Fibroblast of pulmonary artery (primary cell): ENCODE results near the gene FAM124B.

Experiments used
- DNase-seq: peaks from one replicate; pipeline ENCODE4 v3.0.0-alpha.2; 2010; ENCODE audit warnings: low read depth
- H3K4me3 ChIP-seq: replicated peaks from 2 replicates; pipeline ENCODE4 v1.5.1; 2011; ENCODE audit warnings: low read depth, mild to moderate bottlenecking, control low read depth, low read length, moderate library complexity
- TF ChIP-seq, protein P1 (sequence below): IDR thresholded peaks from 2 replicates; pipeline ENCODE4 v1.5.1; 2011; ENCODE audit warnings: mild to moderate bottlenecking, control low read depth, low read length, inconsistent platforms; ENCODE audit errors: missing control alignments

The FAM124B gene

DNA sequence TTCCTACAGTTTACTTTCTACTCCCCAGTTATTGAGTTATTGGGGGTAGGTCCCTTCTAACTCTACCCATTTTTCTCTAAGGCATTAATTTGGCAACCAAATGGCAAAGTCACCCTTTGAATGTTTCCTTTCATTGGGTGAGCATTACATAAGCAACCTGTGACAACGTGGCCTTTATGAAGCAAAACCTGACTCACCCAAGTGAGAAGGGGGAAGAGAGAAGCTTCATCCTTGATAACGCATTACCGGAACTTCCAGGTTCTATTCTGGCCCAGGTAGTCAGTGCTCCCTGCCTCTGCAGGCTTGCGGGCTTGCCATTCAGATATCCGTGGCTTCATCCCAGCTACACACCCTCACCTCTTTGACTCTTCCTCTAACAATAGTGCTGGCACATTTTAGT lies 39.1 kb upstream of the FAM124B start:
- no peak for DNase-seq
- TF ChIP-seq, protein P1, sequence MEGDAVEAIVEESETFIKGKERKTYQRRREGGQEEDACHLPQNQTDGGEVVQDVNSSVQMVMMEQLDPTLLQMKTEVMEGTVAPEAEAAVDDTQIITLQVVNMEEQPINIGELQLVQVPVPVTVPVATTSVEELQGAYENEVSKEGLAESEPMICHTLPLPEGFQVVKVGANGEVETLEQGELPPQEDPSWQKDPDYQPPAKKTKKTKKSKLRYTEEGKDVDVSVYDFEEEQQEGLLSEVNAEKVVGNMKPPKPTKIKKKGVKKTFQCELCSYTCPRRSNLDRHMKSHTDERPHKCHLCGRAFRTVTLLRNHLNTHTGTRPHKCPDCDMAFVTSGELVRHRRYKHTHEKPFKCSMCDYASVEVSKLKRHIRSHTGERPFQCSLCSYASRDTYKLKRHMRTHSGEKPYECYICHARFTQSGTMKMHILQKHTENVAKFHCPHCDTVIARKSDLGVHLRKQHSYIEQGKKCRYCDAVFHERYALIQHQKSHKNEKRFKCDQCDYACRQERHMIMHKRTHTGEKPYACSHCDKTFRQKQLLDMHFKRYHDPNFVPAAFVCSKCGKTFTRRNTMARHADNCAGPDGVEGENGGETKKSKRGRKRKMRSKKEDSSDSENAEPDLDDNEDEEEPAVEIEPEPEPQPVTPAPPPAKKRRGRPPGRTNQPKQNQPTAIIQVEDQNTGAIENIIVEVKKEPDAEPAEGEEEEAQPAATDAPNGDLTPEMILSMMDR: no peak
- no peak overlapping the region for H3K4me3 ChIP-seq

DNA sequence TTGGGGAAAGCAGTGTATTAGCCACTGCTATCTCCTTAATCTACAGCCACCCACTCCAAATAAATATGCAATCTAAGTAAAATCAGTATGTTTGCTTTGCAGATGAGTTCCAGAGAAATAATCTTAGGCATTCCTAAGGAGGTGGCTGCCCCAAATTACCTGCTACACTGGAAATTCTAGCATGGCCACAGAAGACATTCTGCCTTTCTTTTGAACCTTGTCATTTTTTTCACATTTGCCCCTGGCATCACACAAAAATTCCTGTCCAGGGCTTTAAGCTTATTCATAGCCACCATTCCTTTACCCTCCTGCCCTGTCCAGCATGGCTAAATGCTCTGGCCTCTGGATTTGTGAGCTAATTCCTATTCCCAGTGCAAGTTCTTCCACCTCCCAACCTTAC lies 36.8 kb upstream of the FAM124B start:
- no peak overlapping the region for H3K4me3 ChIP-seq
- DNase-seq: no peak
- TF ChIP-seq, protein P1: no peak

DNA sequence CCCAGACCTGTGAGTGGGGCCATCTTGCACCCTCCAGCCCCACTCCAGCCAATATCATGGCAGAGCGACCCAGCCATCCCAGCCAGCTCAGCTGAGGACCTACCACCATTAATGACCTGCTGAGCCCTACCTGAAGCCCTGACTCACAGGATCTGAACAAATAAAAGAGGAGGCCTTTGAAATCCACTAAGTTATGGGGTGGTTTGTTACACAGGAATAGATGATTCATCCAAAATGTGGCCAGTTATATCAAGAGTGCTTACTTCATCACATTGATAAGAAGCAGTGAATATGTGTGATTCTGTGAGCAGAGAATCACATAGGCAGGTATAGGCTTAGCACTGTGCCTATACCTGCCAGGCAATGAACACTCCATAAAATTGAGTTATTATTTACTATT lies 34.7 kb upstream of the FAM124B start:
- no peak overlapping the region for H3K4me3 ChIP-seq
- no peak for DNase-seq
- TF ChIP-seq, protein P1: no peak

DNA sequence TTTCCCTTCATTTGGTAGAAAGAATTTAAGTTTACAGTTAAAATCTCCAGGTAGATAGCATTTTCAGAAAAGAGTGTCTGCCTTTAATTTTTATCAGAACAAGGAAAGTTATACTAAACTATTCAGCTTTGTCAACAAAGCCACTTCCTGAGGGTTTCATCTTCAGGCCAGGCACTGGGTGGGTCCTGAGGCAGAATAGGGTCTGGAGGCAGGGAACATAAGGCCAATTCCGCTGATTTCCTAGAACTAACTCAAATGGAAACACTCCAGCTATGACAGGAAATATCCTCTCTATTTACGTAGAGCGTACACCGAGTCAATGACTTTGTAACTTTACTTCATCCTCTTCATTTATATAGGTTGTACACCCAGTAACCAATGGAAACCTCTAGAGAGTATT lies 32.7 kb upstream of the FAM124B start:
- H3K4me3 ChIP-seq: no peak overlapping the region
- TF ChIP-seq, protein P1: no peak
- no peak for DNase-seq

DNA sequence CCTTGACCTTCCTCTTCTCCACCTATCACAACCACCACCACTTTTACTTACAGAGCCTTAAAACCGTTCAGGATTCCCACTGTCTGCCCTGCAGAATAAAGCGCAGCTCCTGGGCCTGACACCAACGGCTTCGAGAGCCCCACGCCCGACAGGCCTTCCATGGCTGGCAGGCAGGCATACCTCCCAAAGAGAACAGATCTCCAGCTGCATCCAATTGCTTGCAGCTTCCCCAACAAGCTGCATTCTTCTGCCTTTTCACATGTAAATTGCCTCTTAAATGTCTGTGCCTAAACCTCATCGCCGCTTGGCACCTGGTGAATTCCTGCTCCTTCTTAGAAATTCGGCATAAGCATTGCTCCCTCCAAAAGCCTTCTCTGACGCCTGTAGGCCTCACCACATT lies 31.5 kb upstream of the FAM124B start:
- TF ChIP-seq, protein P1: no peak
- DNase-seq: no peak
- H3K4me3 ChIP-seq: no peak overlapping the region

DNA sequence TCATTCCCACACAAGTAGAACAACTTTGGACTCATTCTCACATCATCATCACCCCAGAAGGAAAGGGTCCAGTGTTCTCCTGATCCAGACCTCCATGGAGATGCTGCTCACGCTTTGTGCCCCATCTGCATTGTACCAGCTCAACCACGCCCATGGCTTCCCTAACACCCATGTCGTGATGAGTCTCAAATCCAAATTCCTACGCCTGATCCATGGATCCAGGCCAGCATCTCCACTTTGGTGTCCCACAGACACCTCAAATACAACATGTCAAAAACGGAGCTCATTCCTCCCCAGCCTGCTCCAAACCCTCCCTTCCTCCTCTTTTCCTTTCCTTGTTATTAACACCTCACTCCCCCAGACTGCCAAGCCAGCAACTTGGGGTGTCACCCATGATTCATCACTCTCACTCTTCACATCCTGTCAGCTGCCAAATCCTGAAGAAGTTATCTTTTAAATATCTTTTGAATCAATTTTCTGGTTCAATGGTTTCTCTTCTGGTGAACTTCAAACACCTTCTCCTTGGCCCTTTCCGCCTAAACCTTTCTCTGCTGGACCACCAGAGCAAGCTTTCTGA lies 30.2 kb upstream of the FAM124B start:
- TF ChIP-seq, protein P1: no peak
- no peak for DNase-seq
- no peak overlapping the region for H3K4me3 ChIP-seq

DNA sequence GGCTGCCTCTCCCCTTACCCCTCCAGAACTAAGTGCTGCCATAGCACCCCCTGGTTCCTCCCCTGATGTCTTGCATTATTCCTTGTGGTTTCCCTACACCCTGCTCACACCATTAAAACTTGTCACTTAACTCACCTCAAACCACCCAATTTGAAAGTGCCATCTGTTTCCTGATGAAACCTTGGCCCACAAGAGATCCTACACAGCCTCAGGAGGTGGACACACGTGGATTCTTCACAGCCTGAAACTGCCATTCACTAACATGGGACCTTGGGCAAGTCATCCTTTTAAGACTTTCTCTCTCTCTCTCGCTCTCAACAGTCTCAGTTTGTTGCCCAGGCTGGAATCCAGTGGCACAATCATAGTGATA lies 27.5 kb upstream of the FAM124B start:
- no peak for DNase-seq
- H3K4me3 ChIP-seq: no peak overlapping the region
- TF ChIP-seq, protein P1: no peak
